SW480 (cell line): ENCODE data around the gene GPRC5B.

Experiments used
- DNase-seq: peaks from one replicate; pipeline ENCODE4 v3.0.0-alpha.2; 2016; ENCODE audit warnings: low spot score

Gene GPRC5B, protein sequence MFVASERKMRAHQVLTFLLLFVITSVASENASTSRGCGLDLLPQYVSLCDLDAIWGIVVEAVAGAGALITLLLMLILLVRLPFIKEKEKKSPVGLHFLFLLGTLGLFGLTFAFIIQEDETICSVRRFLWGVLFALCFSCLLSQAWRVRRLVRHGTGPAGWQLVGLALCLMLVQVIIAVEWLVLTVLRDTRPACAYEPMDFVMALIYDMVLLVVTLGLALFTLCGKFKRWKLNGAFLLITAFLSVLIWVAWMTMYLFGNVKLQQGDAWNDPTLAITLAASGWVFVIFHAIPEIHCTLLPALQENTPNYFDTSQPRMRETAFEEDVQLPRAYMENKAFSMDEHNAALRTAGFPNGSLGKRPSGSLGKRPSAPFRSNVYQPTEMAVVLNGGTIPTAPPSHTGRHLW

DNA sequence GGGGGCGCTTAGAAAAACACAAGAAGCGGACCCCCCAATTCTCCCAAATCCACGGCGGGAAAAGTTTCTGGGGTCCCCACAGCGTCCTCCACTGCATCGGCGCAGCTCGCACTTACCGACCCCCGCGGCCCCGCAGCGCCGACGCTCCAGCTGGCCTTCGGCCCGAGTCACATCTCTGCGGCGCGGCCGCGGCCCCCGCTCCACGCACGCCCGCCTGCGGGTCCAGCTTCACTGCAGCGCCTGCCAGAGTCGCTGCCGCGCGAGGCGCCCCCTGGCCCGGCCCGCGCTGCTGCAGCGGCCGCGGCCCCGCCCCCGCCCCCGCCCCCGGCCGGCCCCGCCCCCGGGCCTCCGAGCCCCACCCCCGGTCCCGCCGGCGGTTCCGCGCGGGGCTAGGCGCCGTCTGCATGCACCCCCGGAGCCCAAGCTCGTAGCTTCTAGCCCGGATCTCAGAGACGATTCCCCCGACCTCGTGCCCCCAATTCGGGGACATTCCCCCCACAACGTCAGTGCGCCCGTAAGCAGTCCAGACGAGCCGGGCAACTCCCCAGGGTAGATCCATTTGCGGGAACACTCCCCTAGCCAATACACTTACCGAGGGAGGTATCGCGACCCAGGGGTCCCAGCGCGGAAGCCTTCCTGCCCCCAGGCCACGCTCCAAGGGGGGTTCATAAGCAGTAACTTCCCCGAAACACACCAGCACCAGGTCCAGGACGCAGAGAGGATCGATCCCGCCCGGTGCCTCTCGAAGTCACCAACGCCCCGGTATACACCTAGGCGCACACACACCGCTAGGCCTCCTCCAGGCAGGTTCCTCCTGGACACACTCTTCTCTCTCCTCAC is at the start of gene GPRC5B:
Gene GPRC5B (minus strand): TSS at position 238 of the 840 bp plus-strand sequence. CDS start 12,003 bp downstream, outside the sequence.
- peak; percentile 25 for DNase-seq

DNA sequence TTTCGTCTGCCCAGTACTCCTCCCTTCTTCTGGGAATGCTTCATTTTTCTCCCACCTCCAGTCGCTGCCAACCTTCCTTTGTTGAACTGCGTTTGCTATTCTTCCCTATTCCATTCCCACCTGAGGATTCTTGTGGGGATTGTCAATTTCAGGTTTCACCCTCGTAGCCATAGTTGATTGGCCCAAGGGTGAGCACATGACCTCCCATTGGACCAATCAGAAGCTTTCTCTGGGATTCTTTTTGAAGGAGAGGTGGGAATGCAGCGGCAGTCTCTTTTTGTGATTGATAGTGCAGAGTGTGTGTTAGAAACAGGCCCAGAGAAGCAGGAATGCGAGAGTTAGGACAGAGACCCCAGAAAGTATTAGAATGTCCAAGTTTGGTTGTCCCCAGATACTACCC is 49.1 kb upstream of the GPRC5B start:
- DNase-seq: no peak

DNA sequence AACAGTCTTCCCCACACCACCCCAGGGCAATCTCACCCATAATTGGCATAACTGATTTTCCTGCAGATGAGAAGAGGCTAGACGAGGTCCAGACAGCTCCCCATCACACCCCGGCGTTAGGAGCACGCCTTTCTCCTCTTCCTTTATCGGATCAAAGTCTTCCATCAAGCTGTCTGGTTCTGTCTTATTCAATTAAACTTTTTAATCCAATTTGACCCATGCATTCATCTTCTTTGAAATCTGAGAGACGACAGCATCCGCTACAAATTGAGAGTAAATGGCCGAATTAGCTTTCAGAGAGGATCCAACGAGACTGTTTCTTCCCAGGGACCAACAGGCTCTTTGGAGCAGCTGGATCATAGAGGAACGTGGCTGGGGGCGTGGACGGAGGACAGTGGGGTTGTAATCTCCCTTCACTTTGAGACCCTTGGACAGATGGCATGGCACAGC is 44.4 kb upstream of the GPRC5B start:
- DNase-seq: no peak

DNA sequence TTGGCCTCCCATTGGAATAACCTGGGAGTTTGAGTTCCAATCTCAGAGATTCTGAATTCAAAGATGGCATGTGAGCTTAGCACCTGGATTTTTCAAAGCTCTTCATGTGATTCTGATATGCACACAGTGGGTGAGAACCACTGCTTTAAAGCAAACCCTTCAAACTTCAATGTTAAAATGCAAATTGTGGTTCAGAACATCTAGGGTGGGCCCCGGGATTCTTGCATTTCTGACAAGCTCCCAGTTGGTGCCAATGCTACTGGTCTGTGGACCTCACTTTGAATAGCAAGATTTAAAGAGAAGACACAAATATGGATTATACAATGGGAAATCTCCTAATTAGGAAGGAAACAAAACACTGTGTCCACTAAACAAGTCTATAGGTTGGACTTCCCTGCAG is 43.8 kb upstream of the GPRC5B start:
- DNase-seq: no peak

DNA sequence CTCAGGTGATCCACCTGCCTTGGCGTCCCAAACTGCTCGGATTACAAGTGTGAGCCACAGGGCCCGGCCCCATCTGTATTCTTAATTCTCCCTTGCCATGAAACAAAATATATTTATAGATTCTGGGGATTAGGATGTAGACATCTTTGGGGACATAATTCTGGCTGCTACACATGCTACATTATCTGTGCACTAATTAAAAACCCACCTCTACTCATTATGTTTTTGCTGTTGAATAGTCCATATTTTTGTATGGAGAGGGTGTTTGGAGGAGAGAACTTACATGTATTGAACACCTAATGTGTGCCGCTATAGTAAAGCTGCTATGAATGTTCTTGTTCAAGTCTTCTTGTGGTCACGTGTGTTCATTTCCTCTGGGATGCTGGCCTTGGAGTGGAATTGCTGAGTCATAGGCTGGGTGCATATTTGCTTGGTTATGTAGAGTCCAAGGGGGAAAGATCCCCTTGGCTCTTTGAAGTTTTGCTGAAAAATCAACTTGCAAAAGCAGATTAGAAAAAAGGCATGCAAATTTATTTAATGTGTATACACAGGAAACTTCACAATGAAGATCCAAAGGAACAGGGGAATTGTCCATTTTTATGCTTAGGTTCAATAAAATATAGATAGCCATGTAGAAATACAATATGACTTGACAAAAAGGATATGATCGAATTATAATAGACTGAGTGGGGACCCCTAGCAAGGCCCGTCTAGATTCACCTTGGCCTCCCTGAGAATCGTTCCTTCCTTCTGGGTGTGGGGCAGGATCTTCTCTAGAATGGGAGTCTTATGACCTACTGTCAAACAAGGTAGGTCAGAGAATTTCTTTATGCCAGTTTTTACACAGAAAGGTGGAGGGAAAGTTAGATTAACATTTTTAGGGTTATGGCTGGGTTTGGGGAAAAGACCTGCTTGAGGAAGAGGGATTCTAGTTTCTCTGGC is 42.1 kb upstream of the GPRC5B start:
- peak; percentile 32 for DNase-seq

DNA sequence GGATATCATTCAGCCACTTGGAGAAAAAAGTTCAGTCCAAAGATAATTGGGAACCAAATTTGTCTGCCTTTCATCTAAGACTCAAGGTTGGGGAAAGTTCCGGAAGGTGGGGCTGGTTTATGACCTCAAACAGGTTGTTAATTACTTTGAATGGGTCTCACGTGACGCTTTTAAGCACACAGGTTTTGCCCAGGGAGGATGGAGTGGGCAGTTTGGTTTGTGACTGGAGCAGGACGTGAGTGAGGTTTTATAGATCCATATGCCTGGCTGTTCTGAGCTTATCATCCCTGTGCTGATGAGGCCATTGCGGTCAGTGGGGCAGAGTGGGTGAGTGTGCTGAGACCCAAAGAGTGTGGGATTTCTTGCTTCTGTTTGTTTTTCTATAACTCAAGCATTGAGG is 38.7 kb upstream of the GPRC5B start:
- peak; percentile 50 for DNase-seq

DNA sequence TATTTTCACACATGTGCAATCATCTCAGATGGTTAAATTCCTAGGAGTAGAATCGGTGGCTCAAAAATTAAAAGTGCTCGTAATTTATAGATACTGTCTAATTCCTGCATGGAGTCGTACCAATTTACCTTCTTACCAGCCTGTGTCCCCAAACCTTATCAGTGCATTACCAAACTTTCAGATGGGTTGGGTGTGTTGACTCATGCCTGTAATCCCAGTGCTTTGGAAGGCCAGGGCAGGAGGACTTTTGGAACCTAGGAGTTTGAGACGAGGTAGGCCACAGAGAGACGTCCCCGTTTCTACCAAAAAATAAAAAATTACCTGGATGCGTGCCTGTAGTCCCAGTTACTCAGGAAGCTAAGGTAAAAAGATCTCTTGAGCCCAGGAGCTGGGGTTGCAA is 34.5 kb upstream of the GPRC5B start:
- DNase-seq: no peak

DNA sequence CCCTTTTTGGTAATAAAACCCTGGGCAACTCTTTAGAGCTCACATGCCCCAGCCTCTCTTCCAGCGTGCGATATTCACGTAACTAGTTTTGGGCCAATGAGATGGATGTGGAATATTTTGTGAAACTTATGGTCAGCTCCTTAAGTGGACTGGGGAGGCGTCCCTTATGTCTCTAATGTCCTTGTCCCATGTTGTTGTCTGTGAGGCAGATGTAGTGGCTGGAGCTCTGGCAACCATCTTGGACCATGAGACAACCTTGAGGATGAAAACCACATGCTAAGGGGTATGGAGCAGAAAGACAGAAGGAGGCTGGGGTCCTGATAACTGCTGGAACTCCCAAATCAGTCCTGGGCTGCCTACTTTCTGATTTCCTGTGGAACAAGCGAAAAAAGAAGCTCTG is 31.4 kb upstream of the GPRC5B start:
- no peak for DNase-seq

DNA sequence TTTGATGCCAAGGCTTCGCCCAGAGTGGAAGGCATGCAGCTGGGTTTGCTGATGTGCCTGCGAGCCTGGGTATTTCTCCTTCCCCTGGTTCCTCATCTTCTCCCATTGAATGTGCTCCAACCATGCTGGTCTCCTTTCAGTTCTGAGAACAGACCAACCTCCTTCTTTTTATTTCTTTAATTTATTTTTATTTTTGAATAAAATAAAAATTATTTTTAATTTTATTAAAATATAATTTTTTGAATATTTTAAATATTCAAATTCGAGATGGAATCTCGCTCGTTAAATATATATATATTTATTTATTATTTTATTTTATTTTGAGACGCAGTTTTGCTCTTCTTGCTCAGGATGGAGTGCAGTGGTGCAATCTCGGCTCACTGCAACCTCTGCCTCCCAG is 30.2 kb upstream of the GPRC5B start:
- no peak for DNase-seq

DNA sequence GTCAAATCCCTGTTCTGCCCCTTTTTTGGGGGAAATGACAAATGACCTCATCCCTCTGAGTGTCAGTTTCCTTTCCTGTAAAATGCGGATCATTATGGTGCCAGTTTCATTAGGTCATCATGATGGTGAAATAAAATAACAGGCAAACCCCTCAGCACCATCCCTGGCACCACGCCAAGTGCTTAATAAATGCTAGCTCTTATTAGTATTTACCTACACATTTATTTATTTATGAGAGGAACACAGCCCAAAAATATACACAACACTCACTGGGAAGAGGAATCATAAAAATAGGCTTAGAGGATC is 28.6 kb upstream of the GPRC5B start:
- no peak for DNase-seq

DNA sequence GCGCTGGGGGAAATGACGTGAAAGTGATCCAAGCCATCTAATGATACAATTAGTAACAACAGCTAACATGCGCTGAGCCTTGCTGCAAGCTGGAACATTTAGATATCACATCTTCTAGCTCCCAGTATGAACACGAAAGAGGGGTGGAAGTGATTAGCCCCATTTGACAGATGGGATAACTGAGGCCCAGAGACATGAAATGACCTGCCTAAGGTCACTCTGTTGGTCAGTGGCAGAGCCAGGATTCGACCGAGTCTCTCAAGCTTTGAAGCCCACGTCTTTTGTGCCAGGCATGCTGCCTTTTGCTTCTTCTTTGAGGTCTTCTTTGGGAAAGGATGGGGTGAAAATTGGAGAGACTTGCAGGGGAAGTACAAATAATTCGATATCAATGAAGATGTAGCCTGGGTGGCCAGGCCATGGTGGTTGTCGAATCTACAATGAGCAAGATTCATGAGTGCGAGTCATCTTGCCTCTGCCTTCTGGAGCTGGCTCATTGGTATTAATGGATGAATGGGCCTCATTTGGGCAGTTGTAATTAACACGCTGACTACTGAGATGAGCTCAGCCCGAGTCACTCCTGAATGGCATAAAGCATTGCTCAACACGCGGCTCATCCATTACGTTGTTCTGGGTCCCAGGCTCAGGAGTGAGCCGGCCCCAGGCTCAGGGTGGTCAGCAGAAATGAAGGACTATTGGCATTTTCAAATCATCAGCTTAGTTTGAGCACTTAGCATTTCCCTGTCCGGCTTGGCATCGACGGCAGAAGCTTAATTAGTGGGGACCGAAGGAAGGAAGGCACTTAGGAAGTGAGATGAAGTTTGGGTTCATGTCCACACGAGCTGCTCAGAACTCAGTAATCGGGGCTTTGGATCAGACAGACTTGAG is 28.0 kb upstream of the GPRC5B start:
- DNase-seq: no peak

DNA sequence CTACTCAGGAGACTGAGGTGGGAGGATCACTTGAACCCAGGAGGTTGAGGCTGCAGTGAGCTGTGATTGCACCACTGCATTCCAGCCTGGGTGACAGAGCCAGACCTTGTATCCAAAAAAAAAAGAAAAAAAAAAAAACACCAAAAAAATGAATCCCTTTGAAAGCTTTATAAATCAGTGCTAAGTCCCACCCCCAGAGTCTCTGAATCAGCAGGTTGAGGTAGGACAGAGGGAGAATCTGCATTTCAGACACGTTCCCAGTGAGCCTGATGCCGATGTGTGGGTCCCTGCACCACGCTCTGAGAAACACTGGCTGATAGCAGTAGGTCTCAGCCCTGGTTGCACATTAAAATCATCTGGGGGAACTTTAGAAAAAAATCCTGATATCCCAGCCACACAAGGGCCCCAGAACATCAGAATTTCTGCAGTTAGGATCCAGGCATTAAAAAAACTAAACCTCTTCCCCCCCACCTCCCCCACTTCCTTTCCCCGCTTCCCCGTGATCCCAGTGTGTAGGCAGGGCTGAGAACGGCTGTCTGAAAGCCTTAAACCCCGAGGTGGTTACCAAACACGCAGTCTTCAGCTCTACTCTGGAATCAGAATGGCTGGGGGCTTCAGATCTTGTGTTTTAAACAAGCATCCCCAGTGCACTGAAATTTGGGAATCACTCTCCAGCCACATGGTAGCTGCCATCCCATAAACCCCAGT is 27.3 kb upstream of the GPRC5B start:
- DNase-seq: no peak

DNA sequence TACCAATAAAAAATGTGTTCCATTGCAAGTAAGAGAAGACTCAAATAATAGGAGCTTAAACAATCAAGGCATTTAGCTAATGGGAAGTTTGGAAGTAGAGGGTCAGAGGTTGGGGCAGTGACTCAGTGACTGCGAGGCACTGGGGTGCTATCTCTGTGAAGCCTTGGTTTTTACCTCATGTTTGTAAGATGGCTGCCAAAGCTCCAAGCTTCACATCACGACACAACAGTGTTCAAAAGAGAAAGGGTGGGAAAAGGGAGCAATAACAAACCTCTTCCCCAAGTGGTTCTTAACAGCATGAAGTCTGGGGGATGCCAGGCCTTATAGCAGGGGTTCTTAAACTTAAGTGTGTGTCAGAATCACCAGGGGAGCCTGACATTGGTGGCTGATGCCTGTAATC is 26.6 kb upstream of the GPRC5B start:
- DNase-seq: no peak

DNA sequence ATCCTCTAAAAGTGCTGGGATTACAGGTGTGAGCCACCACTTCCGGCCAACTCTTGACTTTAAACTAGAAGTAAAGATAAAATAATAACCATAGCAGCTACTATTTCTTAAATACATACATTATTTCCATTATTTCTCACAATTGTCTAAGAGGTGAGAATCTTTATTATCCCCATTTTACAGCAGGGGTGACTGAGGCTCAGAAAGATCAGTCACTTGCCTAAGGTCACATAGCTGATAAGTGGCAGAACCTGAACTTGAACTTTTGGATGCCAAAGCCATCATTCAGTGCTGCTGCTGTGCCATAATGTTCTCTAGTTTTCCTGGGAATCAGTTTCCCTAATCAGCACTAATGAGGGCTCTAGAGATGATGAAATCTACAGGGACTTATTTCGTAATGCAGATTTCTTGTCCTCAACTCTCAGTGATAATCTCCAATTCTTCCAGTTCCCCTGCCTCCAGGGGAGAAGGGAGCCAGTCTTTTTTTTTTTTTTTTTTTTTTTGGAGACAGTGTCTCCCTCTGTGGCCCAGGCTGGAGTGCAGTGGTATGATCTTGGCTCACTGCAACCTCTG is 25.2 kb upstream of the GPRC5B start:
- DNase-seq: no peak

DNA sequence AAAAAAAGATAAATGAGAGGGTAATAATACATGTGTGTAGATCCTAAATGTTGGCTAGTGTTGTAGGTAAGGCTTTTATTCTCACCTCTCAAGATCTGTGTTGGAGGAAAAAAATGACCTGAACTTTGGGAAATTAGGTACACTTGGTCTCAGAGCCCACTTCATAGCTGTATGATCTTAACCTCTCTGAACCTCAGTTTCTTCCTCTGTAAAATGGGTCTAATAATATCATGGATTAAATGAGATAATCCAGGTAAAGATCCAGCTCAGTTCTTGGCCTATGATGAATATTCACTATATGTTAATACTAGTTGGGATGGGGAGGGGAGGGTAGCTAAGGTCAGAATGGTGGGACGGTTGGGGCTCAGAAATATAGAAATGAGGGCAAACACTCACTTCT is 24.3 kb upstream of the GPRC5B start:
- DNase-seq: no peak

DNA sequence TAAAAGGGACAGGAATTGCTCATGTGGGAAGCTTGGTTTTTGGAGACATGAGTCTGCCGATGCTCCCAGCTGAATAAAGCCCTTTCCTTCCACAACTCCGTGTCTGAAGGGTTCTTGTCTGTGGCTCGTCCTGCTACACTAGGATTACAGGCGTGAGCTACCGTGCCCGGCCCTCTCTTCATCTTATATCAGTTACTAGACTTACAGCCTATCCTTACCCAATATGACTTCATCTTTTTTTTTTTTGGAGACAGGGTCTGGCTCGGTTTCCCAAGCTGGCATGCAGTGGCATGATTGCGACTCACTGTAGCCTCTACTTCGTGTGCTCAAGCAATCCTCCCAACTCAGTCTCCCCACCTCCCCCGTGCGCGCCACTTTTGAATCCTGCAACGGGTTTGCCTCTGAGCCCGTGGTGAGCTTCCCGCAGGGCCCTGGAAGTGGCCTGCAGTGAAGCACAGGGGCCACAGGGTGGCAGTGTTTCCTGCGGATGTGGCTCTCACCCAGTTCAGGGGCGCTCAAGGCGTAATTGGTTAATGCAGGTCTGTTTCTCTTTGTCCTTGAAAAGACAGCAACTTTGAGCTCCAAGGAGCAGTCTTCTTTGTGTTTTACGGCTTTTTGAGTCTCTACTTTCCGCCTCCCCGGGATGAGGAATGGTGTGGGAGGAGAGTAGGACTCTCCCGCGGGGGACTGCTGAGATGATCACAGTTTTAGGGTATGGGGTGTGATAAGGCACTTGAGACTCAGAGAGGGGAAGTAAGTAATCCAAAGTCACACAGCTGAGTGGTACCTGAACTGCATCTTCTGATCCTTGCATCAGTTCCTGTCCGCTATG is 22.7 kb upstream of the GPRC5B start:
- peak; percentile 54 for DNase-seq

DNA sequence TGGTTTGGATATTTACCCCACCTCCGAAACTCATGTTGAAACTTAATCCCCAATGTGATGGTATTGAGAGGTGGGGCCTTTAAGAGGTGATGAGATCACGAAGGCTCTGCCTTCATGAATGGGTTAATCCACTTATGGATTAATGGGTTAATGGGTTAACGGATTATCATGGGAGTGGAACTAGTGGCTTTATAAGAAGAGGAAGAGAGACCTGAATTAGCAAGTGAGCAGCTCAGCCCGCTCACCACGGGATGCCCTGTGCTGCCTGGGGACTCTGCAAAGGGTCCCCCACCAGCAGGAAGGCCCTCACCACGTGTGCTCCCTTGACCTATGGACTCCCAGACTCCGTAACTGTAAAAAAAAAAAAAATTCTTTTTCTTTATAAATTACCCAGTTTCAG is 16.5 kb upstream of the GPRC5B start:
- no peak for DNase-seq

DNA sequence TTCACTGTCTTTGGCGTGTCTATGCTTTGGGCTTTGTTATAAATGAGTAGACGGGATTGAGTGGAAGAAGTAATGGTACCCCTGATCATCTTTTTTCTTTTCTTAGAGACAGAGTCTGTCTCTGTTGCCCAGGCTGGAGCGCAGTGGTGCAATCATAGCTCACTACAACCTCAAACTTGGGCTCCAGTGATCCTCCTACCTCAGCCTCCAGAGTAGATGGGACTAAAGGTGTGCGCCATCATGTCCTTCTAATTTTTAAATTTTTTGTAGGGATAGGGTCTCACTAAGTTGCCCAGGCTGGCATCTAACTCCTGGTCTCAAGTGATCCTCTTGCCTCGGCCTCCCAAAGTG is 14.9 kb upstream of the GPRC5B start:
- DNase-seq: no peak

DNA sequence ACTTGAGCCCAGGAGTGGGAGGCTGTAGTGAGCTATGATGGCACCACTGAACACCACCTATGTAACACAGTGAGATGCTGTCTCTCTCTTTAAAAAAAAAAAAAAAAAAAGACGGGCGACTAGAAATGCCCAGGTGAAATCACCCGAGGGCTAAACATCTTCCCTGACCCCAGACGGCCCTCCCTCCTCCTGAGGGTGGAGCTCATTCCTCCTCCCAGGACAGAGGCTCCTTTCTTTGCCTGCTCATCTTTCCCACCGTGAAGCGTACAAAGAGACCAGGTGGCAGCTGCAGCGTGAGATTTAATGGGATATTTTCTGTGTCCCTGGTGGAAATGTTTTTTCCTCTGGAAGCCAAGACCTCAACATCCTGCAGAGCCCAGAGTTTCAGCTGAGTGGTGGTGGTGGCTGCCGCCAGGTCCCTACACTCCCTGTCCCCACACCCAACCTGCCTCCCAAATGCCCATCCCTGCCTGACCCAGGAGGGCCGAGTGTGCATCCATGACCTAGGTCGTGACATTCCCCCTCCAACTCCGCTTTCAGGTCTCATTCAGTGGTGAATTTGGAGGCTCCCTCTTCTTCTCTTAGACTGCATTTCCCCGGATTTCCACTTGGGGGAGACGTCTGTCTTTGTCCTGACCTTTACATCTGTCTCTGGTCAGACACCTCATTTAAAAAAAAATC is 14.4 kb upstream of the GPRC5B start:
- DNase-seq: peak; percentile 63
